OCI-LY1 (cell line): ENCODE measurements around the gene SMAD9.

ENCODE experiments used
- H2AFZ ChIP-seq: fragments of 200-600 bp; sonication (generic), shearing (Covaris generic); 2 replicates; pipeline ENCODE4 v1.6.0; 2014; ENCODE audit warnings: antibody characterized with exemption, mild to moderate bottlenecking, low read length
- H3F3A ChIP-seq: fragments of 200-600 bp; sonication (generic), shearing (Covaris generic); 2 replicates; pipeline ENCODE4 v1.6.0; 2014; ENCODE audit warnings: mild to moderate bottlenecking, antibody characterized with exemption, low read length, moderate library complexity; ENCODE audit not compliant: insufficient read depth
- H3K27ac ChIP-seq: fragments of 200-600 bp; sonication (generic); 2 replicates; pipeline ENCODE4 v1.5.1; 2014; ENCODE audit warnings: low read length, mixed run types, mild to moderate bottlenecking, low read depth; ENCODE audit not compliant: poor library complexity, severe bottlenecking
- H3K27me3 ChIP-seq: fragments of 200-600 bp; sonication (generic); 2 replicates; pipeline ENCODE4 v1.6.0; 2014; ENCODE audit warnings: antibody characterized with exemption, mild to moderate bottlenecking, low read length, moderate library complexity; ENCODE audit not compliant: insufficient read depth
- H3K36me3 ChIP-seq: fragments of 200-600 bp; sonication (generic); 2 replicates; pipeline ENCODE4 v1.6.1; 2014; ENCODE audit warnings: mild to moderate bottlenecking, antibody characterized with exemption, low read length, moderate library complexity, mixed read lengths; ENCODE audit not compliant: insufficient read depth
- H3K4me1 ChIP-seq: fragments of 200-600 bp; sonication (generic); 2 replicates; pipeline ENCODE4 v1.5.1; 2014; ENCODE audit warnings: mild to moderate bottlenecking, low read length, moderate library complexity; ENCODE audit not compliant: insufficient read depth, severe bottlenecking
- H3K4me2 ChIP-seq: fragments of 200-600 bp; sonication (generic), shearing (Covaris generic); 2 replicates; pipeline ENCODE4 v1.6.1; 2014; ENCODE audit warnings: low read length
- H3K4me3 ChIP-seq: fragments of 200-600 bp; sonication (generic); 2 replicates; pipeline ENCODE4 v1.5.1; 2014; ENCODE audit warnings: low read length, low read depth, mild to moderate bottlenecking, mixed read lengths; ENCODE audit not compliant: poor library complexity, severe bottlenecking
- H3K79me2 ChIP-seq: fragments of 200-600 bp; shearing (Covaris generic); 2 replicates; pipeline ENCODE4 v1.6.1; 2016; ENCODE audit warnings: mixed run types, low read length, mixed read lengths; ENCODE audit not compliant: insufficient read depth
- H3K9ac ChIP-seq: fragments of 200-600 bp; sonication (generic), shearing (Covaris generic); 2 replicates; pipeline ENCODE4 v1.6.1; 2014; ENCODE audit warnings: mild to moderate bottlenecking, low read length, mixed read lengths
- H3K9me2 ChIP-seq: fragments of 200-600 bp; sonication (generic), shearing (Covaris generic); 2 replicates; pipeline ENCODE4 v1.6.1; 2014; ENCODE audit warnings: low read depth, mild to moderate bottlenecking, low read length, mixed read lengths
- H3K9me3 ChIP-seq: fragments of 200-600 bp; shearing (Covaris generic); 2 replicates; pipeline ENCODE4 v1.6.1; 2014; ENCODE audit warnings: low read length, mixed read lengths
- H4K20me1 ChIP-seq: fragments of 200-600 bp; sonication (generic), shearing (Covaris generic); 2 replicates; pipeline ENCODE4 v1.6.0; 2016; ENCODE audit warnings: mild to moderate bottlenecking, low read length; ENCODE audit not compliant: insufficient read depth
- CTCF ChIP-seq: fragments of 200-600 bp; sonication (generic), shearing (Covaris generic); IDR thresholded peaks from 2 replicates; pipeline ENCODE4 v1.5.1; 2017; ENCODE audit warnings: mild to moderate bottlenecking, antibody characterized with exemption, low read length, moderate library complexity, mixed read lengths
- EZH2 ChIP-seq: fragments of 200-600 bp; sonication (generic), shearing (Covaris generic); IDR thresholded peaks from 2 replicates; pipeline ENCODE4 v1.8.0; 2017; ENCODE audit warnings: borderline replicate concordance, mixed run types, mild to moderate bottlenecking, antibody characterized with exemption, low read length, moderate library complexity, mixed read lengths

SMAD9 gene

GRCh38 chr13:36795463-36795862 is 124.6 kb downstream of the SMAD9 start:
- Histone ChIP-seq H3K9me2 (no peaks in the 10 kb centered on the region), H3K27me3 (no peaks in the 10 kb centered on the region), H3K36me3 (no peaks in the 10 kb centered on the region), H3F3A (no peaks in the 10 kb centered on the region), H3K4me2 (no peak overlapping the region), H3K4me3 (no peak overlapping the region), H3K27ac (no peak overlapping the region), H3K79me2 (no peaks in the 10 kb centered on the region), H3K9ac (no peak overlapping the region), H4K20me1 (no peaks in the 10 kb centered on the region), H3K9me3 (no peaks in the 10 kb centered on the region), H2AFZ (no peak overlapping the region), H3K4me1 (no peaks in the 10 kb centered on the region)
- no peak for TF ChIP-seq CTCF
- TF ChIP-seq EZH2 = no peak
